Activated T-helper 9 cell treated with anti-CD3 and anti-CD28 coated beads, Interleukin-2, amount 50 U/mL, for 16 hours (primary cell): Measurements from ENCODE around the gene MAPKAP1.
A peak's percentile ranks its signal among the peaks of the same experiment; 100 is the strongest.
"Not testable (repeated sequence)": the region's sequence is repeated elsewhere in the genome, so short reads cannot be mapped to it uniquely, and the experiment has no call there.

Experiments used
- DNase-seq: peaks from one replicate; pipeline ENCODE4 v3.0.0-alpha.2; 2020; ENCODE audit warnings: low read depth

The MAPKAP1 gene

DNA sequence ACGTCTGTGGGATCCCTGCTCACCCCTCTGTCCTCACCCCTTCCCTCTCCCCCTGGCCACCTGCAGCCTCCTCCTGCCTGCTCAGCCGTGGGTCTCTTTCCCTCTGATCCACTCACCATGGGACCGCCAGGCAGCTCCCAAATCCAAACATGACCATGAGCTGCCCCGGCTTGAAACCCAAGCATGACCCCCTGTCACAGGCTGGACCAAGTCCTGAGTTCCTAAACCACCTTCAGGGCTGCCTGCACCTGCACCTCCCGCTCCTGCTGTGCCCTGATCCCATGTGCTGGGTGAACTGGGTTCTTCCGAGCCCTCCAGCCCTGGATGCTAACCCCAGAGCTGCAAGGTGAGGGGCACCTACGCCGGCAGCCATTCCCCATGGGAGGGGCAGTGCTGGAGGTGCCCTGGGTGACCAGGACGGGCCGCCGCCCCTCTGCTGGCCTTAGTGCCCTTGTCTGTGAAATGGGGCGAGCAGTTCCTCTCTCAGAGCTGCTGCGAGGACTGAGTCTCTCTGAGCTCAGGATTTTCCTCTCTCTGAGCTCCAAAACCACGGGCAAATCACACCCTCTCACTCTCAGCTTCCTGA lies 295.7 kb downstream of the MAPKAP1 start:
- no peak for DNase-seq

DNA sequence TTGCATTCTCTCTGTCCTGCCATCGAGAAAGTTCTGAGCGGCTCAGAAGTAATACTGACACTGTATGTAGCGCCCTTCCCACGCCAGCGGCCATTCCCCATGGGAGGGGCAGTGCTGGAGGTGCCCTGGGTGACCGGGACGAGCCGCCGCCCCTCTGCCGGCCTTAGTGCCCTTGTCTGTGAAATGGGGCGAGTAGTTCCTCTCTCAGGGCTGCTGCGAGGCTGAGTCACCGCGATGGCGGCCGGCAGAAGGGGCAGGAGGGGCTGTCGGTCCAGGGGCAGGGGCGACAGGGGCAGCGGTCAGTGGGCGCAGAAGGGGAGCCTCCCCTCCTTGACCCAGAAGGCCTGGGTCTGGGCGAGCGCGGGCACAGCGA lies 296.5 kb downstream of the MAPKAP1 start:
- DNase-seq = no peak

DNA sequence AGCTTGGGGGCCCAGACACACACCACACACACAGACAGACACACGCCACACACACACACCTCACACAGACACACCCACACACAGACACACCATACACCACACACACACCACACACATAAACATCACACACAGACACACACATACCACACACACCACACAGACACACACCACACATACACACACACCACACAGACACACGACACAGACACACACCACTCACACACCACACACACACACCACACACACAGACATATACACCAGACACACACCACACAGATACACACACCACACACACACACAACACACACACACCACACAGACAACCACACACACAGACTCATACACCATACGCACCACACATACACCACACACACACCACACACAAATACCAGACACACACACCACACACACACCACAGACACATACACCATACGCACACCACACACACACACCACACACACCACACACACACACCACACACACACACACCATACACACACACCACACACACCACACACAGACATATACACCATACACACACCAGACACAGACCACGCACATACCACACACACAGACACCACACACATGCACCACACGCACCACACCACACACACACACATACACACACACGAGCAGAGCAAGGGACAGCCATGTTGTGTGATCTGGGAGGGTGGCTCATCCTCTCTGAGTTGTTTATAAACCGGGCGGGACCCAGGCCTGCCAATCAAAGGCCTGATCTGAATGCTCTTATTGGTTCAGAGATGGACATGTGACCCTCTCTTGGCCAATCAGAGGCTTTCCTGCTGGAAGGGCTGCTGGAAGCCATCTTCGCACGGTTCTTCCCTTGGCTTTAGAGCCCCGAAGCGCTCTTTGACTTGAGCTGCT lies 297.1 kb downstream of the MAPKAP1 start:
- no peak for DNase-seq

DNA sequence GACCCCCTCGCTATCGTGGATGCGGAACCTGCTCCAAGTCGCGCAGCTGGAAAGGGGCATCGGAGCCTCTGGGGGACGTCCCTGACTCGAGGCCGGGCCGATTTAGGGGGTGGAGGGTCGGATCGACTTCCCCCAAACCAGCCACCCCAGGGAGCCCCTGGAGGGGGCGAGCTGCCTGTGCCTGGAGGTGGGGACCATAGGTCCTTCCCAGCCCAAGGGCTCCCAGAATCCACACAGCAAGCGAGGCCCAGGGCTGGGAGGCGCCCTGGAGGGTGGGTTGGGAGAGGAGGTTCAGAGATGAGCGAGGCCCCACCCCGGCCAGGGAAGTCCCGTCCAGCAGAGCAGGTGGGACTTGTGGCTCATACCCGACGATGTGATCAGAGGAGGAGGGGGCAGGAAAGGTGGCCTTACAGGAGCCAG lies 297.8 kb downstream of the MAPKAP1 start:
- DNase-seq = no peak

DNA sequence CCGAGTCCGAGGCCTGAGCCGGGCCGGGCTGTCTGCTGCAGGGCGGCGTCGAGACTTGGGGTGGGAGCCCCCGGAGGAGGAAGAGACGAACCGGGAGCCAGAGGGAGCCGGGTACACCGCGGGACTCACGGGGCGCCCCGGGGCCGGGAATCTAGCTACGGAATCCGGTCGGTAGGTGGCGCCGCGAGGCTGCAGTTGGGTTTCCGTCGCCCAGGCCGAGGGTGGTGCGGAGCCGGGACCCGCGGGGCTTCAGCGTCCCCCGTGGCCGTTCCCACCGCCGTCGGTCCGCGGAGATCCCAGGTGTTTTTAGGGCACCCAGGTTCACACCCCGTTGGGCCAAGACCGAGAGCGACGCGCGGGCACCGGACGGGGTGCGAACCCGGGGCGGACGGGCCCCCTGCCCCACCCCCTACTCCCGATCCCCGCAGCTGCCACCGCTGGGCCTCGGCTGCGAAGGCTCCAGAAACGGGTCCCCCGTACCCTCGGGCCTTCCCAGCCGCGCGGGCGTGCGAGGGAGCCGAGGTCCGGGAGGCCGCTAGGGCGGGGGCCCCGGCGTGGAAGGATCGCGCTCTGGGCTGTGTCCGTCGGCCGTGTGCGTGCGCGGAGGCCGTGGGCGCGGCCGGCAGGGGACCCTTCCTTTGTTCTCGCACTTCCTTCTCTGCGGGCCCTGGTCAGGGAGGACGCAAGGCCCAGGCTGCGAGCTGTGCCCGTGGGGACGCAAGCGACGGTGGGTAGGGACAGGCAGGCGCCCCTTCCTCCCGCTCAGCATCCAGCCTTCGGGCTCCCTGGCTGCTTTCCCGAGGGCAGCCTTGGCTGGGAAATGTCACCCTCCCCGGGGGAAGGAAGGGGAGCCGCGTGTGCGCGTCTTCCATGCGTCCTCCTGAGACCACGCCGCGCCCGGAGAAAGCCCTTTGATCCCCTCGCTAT lies 298.8 kb downstream of the MAPKAP1 start:
- DNase-seq = peak; percentile 66

DNA sequence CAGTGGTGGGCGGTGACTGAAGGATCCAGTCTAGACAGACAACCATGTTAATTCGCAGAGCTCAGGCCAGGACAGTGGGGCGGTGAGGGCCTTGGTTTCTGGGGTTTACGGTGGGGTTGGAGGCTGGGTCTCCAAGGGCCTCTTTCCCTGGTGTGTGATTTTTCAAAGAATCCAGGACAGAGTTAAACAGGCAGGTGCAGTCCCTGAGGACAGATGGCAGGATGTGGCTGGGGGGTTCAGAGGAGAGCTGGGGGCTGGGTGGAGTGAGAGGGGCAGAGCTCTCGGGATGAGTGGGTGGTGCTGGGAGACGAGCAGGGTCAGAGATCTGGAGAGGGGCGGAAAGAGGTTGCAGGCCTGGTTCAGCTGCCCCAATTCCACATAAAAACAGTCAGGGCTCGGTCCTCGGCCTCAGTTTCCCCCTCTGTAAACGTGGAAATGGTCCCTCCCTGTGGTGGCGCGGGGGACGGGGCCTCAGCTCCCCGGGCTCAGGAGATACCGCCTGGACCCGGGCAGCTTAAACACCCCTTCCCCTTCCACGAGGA lies 299.5 kb downstream of the MAPKAP1 start:
- DNase-seq = no peak

DNA sequence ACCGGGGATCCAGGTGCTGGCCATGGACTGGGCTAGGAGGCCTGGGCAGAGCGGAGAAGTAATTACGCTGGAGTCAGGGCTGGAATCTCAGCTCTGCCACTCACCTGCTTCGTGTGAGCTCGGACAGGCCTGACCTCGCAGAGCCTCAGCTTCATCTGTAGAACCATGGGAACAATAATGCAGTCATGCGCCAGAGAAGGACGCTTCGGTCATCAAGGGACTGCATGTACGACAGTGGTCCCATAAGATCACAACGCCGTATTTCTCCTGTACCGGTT lies 300.3 kb downstream of the MAPKAP1 start:
- no peak for DNase-seq

DNA sequence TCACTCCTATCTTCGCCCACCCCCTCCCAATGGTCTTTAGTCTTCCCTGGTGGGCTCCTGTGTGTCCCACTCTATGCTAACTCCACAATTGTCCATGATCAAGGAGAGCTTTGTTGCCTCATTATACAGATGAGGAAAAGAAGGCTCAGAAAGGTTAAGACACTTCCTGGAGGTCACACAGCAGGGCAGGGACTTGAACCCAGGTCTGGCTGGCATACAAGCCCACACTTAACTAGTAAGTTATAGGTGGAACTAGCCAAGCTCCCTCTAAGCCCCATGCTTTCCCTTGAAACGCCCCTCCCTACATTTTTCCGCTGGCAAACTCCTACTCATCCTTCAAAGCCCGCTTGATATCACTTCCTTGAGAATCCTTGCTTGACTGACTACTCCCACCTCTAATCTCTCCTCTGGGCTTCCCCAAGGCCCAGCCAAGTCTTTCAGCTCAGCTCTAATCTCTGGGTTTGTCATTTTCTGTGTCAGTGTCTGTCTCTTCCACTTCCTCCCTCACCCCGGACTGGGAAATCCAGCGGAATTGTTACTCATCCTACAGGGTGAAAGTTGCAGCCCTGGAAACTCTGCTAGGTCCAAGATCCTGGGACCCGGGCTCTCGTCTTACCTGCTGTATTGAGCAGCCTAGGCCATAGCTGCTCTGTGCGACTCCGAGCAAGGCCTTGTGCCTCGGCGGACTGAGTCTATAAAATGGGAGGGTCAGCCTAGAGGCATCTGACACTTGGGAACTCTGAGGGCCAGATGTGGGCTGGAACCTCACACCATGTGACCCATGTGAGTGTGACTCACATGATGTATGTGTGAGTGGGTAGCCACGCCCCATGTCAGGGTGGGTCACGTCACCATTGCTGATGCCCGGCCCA lies 300.8 kb downstream of the MAPKAP1 start:
- DNase-seq = no peak

DNA sequence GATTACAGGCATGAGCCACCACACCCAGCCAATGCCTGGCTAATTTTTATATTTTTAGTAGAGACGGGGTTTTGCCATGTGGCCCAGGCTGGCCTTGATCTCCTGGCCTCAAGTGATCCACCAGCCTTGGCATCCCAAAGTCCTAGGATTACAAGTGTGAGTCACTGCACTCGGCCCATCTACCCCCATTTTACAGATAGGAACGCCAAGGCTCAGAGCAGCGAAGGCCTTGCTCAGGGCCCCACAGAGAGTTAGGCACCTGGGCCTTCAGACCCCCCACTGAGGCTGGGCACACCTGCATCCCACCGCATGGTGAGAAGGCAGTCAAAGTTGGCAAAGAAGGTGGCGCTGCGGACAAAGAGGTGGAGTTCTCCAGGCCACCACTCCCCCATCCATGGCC lies 302.3 kb downstream of the MAPKAP1 start:
- no peak for DNase-seq

DNA sequence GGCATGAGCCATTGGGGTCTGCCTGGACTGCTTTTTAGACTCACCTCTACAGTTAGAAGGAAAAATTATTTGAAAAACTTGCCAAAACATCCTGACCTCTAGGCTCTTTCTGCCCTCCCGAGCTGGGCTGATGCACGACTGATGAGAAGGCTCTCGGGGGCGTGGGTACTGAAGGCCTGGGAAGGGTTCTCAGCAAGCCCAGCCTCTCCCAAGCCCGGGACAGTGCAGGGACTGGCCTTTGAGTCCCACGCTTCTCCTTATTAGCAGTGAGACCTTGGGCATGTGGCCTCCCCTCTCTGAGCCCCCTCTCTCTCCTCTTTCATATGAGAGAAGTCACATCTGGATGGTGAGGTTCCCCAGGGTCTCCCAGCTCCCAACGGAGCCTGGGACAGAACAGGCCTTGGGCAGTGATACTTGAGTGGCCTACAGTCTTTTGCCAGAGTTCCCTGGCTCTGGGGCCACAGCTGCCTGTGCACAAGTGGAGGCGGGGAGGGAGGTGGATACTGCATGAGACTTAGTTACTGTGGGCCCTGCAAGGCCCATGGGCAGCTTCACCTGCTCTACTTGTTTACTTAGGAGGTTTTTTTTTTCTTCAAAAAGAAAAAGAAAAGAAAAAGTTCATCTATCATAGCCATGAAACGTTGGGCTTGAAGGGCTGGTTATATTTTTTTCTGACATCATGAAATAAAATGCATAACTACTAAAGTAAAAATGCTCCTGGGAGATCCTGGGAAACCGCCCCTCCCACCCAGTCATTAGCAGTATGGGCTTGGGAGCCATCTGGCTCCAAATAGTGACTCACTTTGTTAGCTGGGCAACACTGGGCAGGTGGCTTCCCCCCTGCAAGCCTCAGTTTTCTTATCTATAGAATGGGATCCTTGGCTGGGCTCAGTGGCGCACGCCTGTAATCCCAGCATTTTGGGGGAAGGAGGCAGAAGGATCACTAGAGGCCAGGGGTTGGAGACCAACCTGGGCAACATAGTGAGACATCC lies 306.0 kb downstream of the MAPKAP1 start:
- no peak for DNase-seq

DNA sequence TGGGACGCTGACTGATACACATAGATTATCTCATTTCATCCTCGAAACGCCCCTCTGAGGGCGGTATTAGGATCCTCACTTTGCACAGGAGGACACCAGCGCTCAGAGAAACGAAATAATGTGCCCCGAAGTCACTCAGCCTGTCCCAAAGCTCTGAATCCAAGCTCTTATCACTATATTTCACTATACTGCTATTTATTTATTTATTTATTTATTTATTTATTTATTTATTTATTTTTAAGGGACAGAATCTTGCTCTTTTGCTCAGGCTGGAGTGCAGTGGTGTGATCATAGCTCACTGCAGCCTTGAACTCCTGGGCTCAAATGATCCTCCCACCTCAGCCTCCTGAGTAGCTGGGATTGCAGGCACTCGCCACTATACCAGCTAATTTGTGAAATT lies 306.8 kb downstream of the MAPKAP1 start:
- not testable (repeated sequence) for DNase-seq

DNA sequence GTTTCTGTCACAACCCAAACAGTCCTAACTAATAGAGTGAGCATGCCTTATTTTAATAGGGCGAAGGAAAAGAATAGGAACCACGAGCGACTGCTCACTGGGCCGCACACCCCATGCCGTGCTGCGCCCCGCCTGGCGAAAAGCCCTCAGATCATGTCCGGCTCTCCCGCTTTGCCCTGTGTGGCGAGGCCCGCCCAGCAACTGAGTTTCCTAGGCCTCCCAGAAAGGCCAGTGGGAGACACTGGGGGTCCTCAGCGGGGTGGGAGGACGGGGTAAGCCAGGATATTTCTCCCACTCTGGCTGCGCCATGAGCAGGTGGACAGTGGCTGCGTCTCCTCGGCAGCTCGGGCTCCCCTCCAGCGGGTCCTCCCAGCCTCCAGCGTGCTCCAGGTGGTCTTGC lies 307.3 kb downstream of the MAPKAP1 start:
- no peak for DNase-seq

DNA sequence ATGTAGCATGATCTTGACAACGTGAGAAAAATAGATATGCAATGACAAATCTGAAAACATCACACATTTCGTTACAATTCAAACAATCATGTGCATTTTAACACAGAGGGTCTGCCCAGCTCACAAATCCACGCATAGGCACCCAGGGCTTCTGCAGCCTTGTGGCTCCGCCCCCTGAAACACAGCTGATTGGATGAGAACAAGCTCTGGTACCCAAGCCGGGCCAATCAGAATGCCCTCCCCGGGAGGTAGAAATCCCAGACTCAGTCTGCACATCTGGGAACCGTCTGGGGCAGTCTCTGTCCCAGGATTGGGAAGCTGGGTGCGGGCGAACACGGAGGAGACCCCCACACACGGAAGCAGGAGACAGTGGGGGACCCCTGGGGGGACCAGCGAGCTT lies 307.8 kb downstream of the MAPKAP1 start:
- DNase-seq = no peak

DNA sequence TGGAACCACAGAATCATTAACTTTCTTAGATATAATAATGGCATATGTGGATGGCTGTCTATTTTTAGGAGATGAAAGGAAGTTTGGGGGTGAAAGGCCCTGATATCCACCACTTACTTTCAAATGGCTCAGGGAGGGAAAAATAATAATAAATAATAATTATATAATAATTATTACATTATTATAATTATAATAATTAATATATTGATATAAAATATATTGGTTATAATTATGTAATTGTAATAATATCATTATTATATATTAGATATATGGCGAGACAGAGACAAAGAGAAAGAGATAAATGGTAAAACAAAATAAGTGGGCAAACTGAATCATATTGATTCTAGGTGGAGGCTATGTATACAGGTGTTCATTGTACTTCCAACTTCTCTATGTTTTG lies 308.8 kb downstream of the MAPKAP1 start:
- DNase-seq = no peak

DNA sequence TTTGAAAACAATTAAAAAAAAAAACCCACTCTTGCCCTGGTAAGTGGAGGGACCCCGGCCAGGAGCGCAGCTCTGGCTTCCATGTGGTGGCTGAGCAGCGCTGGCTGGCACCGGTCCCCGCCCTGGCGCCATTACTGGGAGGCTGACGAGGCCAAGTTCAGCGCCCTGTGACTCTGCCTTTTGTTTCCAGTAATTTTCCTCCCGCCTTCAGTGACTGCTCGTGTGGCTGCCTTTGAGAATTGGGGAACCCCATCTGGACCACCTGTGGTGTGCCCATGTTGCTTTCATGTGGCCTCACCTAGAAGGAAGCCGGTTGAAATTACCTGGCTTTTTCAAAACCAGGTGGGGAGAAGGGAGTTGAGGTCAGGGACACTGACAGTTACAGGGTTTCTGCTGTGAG lies 309.3 kb downstream of the MAPKAP1 start:
- DNase-seq = no peak

DNA sequence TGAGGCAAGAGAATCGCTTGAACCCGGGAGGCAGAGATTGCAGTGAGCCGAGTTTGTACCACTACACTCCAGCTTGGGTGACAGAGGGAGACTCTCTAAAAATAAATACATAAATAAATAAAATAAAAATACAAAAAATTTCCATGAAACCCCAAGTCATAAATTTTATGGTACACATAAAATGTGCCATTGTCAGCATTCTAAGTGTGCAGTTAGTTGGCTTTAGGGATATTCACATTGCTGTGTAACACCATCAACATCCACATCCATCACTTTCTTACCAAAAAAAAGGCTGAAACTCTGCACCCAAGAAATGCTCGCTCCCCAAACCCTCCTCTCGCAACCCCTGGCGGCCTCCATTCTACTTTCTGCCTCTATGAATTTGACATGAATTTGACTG lies 310.2 kb downstream of the MAPKAP1 start:
- DNase-seq = no peak

DNA sequence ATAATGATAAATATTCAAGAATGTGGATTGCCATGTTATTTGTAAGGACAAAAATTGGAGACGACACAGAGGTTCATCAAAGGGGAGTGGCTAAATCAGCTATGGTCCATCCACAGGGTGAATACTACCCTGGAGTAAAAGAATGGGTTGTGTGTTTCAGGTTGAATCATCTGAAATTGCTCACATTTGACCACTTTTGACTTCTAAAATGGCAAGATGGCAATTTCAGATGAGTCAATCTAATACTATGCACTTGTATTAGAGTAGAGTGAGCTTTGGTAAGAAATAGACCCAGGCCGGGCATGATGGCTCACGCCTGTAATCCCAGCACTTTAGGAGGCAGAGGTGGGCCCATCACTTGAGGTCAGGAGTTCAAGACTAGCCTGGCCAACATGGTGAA lies 313.6 kb downstream of the MAPKAP1 start:
- DNase-seq = no peak

DNA sequence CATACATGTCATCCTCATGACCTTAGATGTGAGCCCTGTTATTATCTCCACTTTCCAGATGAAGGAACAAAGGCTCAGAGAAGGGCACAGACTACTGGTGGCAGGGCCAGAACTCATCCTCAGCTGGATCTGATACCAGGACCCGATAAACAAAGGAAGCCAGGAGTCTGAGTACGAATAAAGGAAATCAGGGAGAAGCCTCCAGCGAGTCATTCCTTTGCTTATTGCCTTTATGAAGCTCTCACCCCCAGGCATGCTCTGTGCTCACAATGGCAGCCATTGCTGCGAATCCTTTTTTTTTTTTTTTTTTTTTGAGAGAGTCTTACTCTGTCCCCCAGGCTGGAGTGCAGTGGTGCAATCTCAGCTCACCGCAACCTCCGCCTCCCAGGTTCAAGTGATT lies 315.3 kb downstream of the MAPKAP1 start:
- DNase-seq = no peak

DNA sequence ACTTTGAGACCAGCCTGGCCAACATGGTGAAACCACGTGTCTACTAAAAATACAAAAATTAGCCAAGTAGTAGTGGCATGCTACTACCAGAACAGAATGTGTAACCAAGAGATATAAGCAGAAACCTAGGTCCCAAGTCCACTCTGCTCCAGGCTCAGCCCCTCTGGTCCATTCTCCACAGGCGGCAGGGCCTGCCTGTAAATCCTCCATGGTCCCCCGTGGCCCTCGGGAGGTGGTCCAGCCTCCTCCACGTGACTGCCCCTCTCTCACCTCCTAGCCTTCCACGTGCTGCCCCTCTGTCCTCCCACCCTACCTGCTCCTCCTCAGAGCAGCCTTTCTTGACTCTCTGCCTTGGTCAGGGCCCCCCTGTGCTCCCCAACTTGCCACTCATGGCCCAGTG lies 318.0 kb downstream of the MAPKAP1 start:
- DNase-seq = no peak

DNA sequence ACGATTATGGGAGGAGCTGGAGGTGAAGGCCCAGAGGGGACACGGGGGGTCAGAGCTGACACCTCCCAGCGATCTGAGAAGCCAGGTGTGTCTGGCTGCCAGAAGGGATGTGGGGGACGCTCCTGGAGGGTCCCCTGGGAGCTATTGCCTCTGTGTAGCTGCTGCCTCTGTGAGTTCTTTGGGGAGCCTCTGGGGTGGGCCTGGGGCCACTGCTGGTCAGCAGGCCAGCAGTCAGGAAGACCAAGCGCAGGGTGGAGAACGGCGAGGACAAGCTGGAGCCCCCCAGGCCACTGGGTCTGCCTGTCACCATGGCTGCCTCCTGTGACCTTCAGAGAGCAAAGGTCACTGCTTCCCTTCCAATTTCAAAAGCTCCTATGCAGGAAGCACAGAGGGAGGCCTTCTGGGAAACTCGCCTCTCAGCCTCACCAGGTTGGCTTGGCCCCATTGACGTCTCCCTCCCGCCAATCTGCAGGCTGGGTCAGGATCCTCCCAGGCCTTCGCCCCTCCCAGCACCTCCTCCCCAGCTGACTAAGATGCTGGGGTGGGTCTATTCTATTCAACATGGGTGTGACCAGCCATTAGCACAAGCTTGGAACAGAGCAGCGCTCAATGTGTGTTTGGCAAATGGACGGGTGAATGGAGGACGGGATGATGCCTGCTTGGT lies 319.0 kb downstream of the MAPKAP1 start:
- DNase-seq = no peak
